ENCODE measurements around the gene UBE2L5.
"Not testable (repeated sequence)": the region's sequence is repeated elsewhere in the genome, so short reads cannot be mapped to it uniquely, and the experiment has no call there.

Gene UBE2L5

GRCh38 chr13:30438286-30438685 lies 16.0 kb downstream of the UBE2L5 start:
- H3K9ac ChIP-seq (ENCODE audit: insufficient read length), result no peak overlapping the region
- no peaks in the 10 kb centered on the region for H3K36me3 ChIP-seq (ENCODE audit: insufficient read depth, low read length)
- no peaks in the 10 kb centered on the region for H3K9me3 ChIP-seq (ENCODE audit: low read depth, low read length)
- no peak overlapping the region for H3K4me3 ChIP-seq
- TF ChIP-seq EZH2 (IDR thresholded peaks at IDR 0.05) (no peak), POLR2AphosphoS5 (IDR thresholded peaks at IDR 0.05; ENCODE audit: borderline replicate concordance, low read depth, low read length) (no peak), FOXP2 (optimal IDR thresholded peaks at IDR 0.05; ENCODE audit: control extremely low read depth, extremely low read length, insufficient read depth) (no peak)
- no peak for DNase-seq (ENCODE audit: low read depth, low spot score)
- no peak overlapping the region for H3K27ac ChIP-seq

- H3K4me3 ChIP-seq, result no peak overlapping the region
- TF ChIP-seq POLR2AphosphoS5 (IDR thresholded peaks at IDR 0.05; ENCODE audit: borderline replicate concordance, low read depth, low read length) (no peak), EZH2 (IDR thresholded peaks at IDR 0.05) (no peak), FOXP2 (optimal IDR thresholded peaks at IDR 0.05; ENCODE audit: control extremely low read depth, extremely low read length, insufficient read depth) (no peak)
- no peak overlapping the region for H3K27ac ChIP-seq
- H3K9me3 ChIP-seq (ENCODE audit: low read depth, low read length), result no peaks in the 10 kb centered on the region
- no peak overlapping the region for H3K9ac ChIP-seq (ENCODE audit: insufficient read length)
- DNase-seq (ENCODE audit: low read depth, low spot score), result no peak
- H3K36me3 ChIP-seq (ENCODE audit: insufficient read depth, low read length), result no peaks in the 10 kb centered on the region
Observed at GRCh38 chr13:30440910-30441703, 18.8 kb downstream of the UBE2L5 start.

GRCh38 chr13:30442926-30443325 lies 20.6 kb downstream of the UBE2L5 start:
- no peak overlapping the region for H3K9ac ChIP-seq (ENCODE audit: insufficient read length)
- no peak overlapping the region for H3K4me3 ChIP-seq
- DNase-seq (ENCODE audit: low read depth, low spot score), result no peak

GRCh38 chr13:30443491-30443890 lies 21.2 kb downstream of the UBE2L5 start:
- not testable (repeated sequence) for H3K9ac ChIP-seq (ENCODE audit: insufficient read length); H3K27ac ChIP-seq; DNase-seq (ENCODE audit: low read depth, low spot score); H3K4me3 ChIP-seq; H3K9me3 ChIP-seq (ENCODE audit: low read depth, low read length); H3K36me3 ChIP-seq (ENCODE audit: insufficient read depth, low read length)

More at GRCh38 chr13:30442926-30443325, 20.6 kb downstream of the UBE2L5 start:
- Histone ChIP-seq H3K27ac (no peak overlapping the region), H3K36me3 (ENCODE audit: insufficient read depth, low read length) (no peaks in the 10 kb centered on the region), H3K9me3 (ENCODE audit: low read depth, low read length) (no peaks in the 10 kb centered on the region)
- TF ChIP-seq FOXP2 (optimal IDR thresholded peaks at IDR 0.05; ENCODE audit: control extremely low read depth, extremely low read length, insufficient read depth) (no peak), EZH2 (IDR thresholded peaks at IDR 0.05) (no peak), POLR2AphosphoS5 (IDR thresholded peaks at IDR 0.05; ENCODE audit: borderline replicate concordance, low read depth, low read length) (no peak)

GRCh38 chr13:30443957-30444404 lies 21.7 kb downstream of the UBE2L5 start:
- Histone ChIP-seq H3K9ac (ENCODE audit: insufficient read length) (no peak overlapping the region), H3K4me3 (no peak overlapping the region), H3K27ac (no peak overlapping the region), H3K36me3 (ENCODE audit: insufficient read depth, low read length) (no peaks in the 10 kb centered on the region), H3K9me3 (ENCODE audit: low read depth, low read length) (no peaks in the 10 kb centered on the region)
- TF ChIP-seq POLR2AphosphoS5 (IDR thresholded peaks at IDR 0.05; ENCODE audit: borderline replicate concordance, low read depth, low read length) (no peak), EZH2 (IDR thresholded peaks at IDR 0.05) (no peak), FOXP2 (optimal IDR thresholded peaks at IDR 0.05; ENCODE audit: control extremely low read depth, extremely low read length, insufficient read depth) (no peak)
- DNase-seq (ENCODE audit: low read depth, low spot score), result no peak

GRCh38 chr13:30446126-30446500 lies 23.8 kb downstream of the UBE2L5 start:
- Histone ChIP-seq H3K27ac (no peak overlapping the region), H3K9ac (ENCODE audit: insufficient read length) (no peak overlapping the region), H3K36me3 (ENCODE audit: insufficient read depth, low read length) (no peaks in the 10 kb centered on the region), H3K9me3 (ENCODE audit: low read depth, low read length) (no peaks in the 10 kb centered on the region), H3K4me3 (no peak overlapping the region)
- no peak for DNase-seq (ENCODE audit: low read depth, low spot score)
- TF ChIP-seq POLR2AphosphoS5 (IDR thresholded peaks at IDR 0.05; ENCODE audit: borderline replicate concordance, low read depth, low read length) (no peak), EZH2 (IDR thresholded peaks at IDR 0.05) (no peak), FOXP2 (optimal IDR thresholded peaks at IDR 0.05; ENCODE audit: control extremely low read depth, extremely low read length, insufficient read depth) (no peak)

GRCh38 chr13:30448441-30448840 lies 26.1 kb downstream of the UBE2L5 start:
- no peak for DNase-seq (ENCODE audit: low read depth, low spot score)
- Histone ChIP-seq H3K4me3 (no peak overlapping the region), H3K9me3 (ENCODE audit: low read depth, low read length) (no peaks in the 10 kb centered on the region), H3K27ac (no peak overlapping the region), H3K36me3 (ENCODE audit: insufficient read depth, low read length) (no peaks in the 10 kb centered on the region), H3K9ac (ENCODE audit: insufficient read length) (no peak overlapping the region)
- TF ChIP-seq EZH2 (IDR thresholded peaks at IDR 0.05) (no peak), POLR2AphosphoS5 (IDR thresholded peaks at IDR 0.05; ENCODE audit: borderline replicate concordance, low read depth, low read length) (no peak), FOXP2 (optimal IDR thresholded peaks at IDR 0.05; ENCODE audit: control extremely low read depth, extremely low read length, insufficient read depth) (no peak)

- no peak for DNase-seq (ENCODE audit: low read depth, low spot score)
- Histone ChIP-seq H3K9ac (ENCODE audit: insufficient read length) (no peak overlapping the region), H3K27ac (no peak overlapping the region), H3K9me3 (ENCODE audit: low read depth, low read length) (no peaks in the 10 kb centered on the region), H3K4me3 (no peak overlapping the region), H3K36me3 (ENCODE audit: insufficient read depth, low read length) (no peaks in the 10 kb centered on the region)
- TF ChIP-seq POLR2AphosphoS5 (IDR thresholded peaks at IDR 0.05; ENCODE audit: borderline replicate concordance, low read depth, low read length), result no peak
- TF ChIP-seq FOXP2 (optimal IDR thresholded peaks at IDR 0.05; ENCODE audit: control extremely low read depth, extremely low read length, insufficient read depth), result no peak
- no peak for TF ChIP-seq EZH2 (IDR thresholded peaks at IDR 0.05)
Observed at GRCh38 chr13:30450066-30450465, 27.8 kb downstream of the UBE2L5 start.

GRCh38 chr13:30451476-30451875 lies 29.2 kb downstream of the UBE2L5 start:
- H3K36me3 ChIP-seq (ENCODE audit: insufficient read depth, low read length); DNase-seq (ENCODE audit: low read depth, low spot score); H3K27ac ChIP-seq: not testable (repeated sequence)

More at GRCh38 chr13:30451476-30451875, 29.2 kb downstream of the UBE2L5 start:
- not testable (repeated sequence) for H3K9me3 ChIP-seq (ENCODE audit: low read depth, low read length); H3K4me3 ChIP-seq; H3K9ac ChIP-seq (ENCODE audit: insufficient read length)

Measured in SK-N-MC (cell line).